Femur (tissue), 1 donor: ENCODE measurements around the gene EPHA6.
"Not testable (repeated sequence)": the region's sequence is repeated elsewhere in the genome, so short reads cannot be mapped to it uniquely, and the experiment has no call there.

ENCODE experiments used
- DNase-seq: peaks from one replicate; pipeline ENCODE4 v3.0.0-alpha.2; 2017

EPHA6 gene

DNA sequence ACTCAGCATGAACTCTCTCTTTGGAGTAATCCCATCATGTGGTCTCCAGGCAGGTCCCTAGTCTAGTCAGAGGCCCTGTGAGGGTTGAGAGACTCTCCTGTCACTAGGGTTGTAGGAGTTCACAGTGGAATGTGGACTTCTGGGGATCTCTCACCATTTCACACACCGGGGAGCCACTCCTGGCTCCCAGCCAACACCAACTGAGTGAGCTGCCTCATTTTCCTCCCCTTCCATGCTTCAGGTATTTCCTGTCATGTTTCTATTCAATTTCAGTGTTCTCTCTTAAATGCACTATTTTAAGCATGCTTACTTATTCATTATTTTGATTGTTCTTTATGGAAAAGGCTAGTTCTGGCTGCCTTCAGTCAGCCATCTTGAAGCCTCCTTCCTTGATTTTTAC lies 482.6 kb downstream of the EPHA6 start:
- no peak for DNase-seq

DNA sequence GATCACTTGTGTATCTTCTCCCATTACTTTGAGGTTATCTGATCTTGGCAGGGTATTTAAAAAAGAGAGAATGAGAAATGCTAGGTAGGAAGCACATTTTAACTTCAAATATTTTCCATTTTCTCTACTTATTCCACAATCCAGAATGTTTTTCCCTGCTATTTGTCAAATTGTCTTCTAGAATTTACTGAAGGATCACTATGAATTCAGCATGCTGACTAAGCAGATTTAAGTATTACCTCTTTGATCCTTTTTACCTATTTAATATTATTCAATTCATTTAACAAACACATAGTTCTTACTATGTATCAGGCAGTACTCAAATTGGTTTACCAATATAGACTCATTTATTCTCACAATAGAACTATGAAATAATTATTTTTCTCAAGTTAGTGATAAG lies 486.7 kb downstream of the EPHA6 start:
- DNase-seq, result no peak

DNA sequence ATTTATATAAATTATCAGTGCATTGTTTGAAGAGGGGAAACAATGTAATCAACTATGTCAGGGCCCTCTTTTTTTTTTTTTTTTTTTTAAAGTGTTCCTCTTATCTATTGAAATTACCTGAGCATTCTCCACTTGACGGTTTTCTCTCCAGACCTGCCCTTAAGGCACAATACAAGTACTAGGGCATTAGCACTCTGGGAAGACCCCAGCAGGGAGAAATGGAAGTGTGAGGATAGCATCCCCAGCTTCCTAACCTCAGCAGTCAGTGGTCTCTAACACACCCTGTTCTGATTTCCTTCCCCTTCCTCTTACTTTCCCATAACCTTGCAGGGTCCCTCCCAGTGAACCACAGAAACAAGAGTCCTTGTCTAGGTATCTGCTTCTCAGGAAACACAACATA lies 491.8 kb downstream of the EPHA6 start:
- no peak for DNase-seq

DNA sequence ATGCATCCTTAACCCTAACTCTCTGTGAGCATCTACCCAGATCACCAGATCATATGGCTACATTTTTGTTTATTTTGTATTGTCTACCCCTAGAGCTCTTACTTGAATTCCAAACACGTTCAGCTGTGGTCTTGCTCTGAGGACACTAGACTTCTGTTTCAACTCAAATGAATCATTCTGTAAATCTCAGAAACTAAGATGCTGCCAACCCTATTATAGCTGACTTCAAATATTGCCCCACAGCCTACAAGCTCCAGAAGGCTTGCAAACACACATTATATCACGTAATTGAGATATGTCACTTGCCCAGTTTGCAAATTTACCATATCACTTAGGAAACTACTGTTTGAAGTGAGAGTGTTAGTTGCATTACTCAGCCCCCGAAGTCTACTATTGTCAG lies 524.0 kb downstream of the EPHA6 start:
- DNase-seq, result no peak

DNA sequence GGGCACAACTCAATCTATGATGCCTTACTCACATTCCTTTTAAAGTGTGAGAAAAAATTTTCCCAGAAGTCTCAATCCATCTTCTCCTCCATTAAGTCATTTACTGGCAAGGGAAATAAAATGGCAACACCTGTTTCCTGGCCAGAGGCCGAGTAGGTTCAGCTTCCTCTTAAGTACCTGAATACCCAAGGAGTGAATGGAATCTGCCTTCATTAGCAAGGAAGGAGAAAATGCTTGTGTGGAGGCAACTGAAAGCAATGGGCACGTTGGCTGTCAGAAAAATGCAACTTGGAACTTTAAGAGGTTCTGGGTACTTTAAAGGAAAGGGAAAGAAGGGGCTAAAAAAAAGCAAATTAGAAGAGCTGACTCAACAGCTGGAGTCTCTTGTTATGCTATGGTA lies 526.5 kb downstream of the EPHA6 start:
- no peak for DNase-seq

DNA sequence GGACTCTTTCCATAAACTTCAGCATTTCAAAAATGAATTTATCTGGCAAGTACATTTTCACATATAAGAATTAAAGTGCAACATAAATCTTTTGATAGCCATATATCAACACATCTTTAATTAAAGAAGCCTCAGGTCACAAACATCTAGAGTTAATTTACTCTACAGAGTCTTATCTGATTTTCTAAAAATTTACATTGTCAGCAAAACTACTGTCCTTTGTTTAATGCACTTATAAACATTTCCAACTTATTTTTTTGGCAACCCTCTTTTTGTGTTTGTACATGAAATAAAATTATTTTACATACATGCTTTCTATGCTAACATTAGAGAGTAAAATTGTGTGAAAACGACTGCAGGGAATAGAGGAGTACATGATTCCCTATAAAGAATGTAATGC lies 533.4 kb downstream of the EPHA6 start:
- DNase-seq, result no peak

DNA sequence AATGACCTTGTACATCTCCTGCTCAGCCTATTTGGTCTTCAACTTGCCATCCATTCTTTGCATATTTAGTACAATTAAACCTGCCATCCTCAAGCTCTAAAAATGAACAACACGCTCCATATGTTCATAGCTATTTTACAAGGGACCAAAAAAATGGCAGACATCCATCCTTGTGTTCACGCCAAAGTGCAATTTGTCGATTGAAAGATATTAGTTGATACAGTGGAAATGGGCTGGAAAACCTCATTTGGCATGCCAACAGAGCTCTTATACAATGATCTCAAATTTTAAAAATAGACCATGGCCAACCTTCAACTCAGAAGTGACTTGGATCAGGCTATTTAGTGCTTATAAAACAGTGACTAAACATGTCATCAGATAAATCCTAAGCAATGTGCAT lies 536.6 kb downstream of the EPHA6 start:
- no peak for DNase-seq

DNA sequence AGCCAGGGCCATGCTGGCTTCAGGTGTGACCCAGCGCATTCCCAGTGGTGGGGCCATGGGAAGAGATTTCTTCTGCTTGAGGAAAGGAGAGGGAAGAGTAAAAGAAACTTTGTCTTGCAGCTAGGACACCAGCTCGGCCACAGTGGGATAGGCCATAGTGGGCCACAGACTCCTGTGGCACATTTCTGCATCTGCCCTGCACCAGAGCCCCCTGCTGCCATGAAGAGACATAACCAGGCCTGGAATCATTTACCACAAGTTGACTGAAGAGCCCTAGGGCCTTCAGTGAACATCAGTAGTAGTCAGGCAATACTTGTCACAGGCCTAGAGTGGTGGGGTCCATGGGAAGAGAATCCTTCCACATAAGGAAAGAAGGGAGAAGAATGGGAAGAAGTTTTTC lies 538.8 kb downstream of the EPHA6 start:
- DNase-seq, result no peak

DNA sequence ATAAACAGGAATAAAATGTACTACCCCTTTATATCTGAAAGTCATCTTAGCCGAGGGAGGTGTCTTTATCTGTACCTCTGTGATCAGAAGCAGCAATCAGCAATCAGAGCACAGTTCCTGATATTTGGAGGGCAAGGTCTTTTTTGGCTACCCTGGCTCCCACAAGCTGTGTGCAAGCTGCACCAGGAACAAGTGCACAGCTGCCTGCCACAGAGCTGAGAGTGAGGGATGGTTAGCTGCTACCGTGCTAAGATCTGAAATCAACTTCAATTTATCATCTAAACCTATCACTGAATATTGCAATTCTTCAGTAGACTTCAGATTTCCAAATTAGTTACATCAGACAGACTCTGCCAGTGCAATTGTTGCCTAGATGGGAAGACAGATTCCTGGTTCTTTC lies 545.6 kb downstream of the EPHA6 start:
- DNase-seq, result no peak

DNA sequence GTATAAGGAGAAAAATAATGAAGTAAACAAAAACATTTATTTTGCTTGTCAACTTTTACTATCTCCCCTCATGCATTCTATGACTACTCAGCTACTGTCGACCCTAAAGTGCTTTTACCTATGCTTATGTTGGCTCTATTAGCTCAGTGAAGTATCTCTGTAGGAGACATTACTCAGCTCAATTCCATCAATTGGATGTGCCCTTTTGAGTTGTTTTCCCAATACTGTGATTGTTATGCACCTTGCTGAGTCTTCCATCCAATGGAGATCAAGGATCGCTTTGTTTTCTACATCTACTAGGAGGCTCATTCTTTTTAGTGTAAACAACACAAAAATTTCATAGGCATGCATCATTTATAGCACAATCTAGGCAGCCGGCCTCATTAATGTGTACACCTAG lies 546.4 kb downstream of the EPHA6 start:
- DNase-seq, result no peak

DNA sequence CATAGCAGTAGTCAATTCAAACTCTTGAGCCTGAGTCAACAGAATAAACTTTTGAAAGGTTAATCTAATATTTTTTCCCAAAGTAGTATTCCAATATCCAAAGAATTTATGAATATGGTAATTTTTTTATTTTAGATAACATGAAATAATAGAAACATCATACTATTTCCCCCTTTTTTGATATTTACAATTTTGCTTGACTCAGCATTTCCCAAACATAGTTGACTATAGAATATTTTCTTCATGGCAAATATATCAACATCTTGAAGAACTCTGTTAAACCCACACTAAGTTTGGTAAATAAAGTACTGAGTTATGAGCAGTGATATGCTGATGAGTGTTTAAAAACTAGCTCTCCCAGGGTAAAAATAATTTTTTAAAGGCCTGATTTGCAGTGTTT lies 570.2 kb downstream of the EPHA6 start:
- DNase-seq, result no peak

DNA sequence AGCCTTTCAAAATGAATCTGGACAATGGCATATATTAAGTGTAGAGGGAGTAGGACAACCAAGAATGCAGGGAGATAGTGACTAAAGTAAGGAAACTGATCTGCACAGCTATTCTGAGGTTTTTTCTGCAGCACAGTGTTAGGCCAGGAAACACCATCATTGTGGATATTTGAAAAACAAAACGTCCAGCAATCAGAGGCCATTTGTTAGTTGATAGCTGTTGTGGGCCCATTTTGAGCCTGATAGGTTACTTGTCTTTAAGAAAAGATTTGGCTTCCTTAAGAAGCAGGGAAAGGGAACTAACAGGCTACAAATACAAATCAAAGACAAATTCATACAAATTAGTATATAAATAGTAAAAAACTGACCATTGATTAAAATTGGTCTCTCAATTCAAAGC lies 574.4 kb downstream of the EPHA6 start:
- no peak for DNase-seq

DNA sequence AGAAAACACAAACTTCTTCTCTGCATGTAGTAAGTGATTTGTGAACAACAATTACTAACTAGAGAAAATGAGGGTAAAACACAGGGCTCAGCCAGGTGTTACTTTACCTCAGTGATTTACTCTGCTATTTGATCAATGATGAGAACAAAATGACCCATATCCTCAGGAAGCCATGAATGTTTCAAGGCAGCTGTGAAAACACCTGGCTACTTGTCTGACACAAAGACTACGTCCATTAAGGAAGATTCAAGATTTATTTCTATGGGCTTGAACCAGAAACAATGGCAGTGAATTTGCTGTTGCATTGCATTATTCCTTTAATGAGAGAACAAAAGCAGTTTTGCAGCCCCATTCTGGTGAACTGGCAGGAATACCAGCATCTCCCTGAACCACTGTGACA lies 575.5 kb downstream of the EPHA6 start:
- no peak for DNase-seq

DNA sequence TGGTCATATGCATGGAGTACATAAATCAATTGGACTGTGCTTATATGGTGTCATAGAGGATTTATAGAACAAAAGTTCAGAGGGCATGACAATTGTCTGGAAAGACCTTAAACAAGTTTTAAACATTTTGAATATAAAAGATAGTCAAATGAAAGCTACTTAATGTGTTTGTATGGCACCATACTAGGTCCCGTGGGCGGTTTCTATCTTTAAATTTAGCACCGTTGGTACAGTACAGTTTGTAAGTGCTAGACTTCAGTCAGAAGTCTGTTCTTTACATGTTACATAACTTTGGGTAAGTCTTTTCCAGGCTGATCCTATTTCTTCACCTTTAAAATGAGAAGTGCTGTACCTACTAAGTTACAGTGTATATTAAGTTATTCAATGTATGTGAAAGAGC lies 576.8 kb downstream of the EPHA6 start:
- DNase-seq, result no peak

DNA sequence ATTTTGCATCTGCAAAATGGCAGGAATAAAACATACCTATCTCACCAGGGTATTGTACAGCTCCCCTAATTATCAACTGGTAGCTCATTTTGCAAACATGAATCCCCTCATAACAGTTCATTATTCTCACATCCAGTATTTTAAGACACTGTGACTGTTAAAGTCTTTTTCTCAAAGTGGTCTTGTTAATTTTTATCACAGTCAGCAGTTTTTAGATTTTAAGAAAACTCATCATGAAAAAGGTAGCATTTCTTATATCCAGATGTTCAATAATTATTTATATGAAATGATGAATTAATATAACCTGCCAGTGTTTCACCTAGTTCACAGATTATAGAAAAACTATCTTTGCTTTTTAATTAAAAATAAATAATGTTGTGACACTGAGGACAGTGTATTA lies 595.2 kb downstream of the EPHA6 start:
- no peak for DNase-seq

DNA sequence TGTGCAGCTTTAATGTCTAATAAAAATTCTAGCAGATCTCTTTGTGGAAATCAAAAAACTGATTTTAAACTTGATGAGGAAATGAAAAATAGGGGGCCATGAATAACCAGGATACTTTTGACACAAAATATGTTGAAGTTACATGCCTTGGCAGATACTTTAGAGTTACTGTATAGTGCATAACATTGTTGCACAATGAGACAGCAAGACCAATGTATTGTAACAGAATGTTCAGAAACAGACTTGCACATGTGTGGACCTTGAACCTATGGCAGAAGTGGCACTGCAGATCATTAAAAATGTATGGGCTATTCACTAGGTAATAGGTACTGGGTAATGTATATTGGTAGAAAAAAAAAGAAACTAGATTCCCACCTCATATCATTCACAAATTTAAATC lies 607.2 kb downstream of the EPHA6 start:
- DNase-seq, result no peak

DNA sequence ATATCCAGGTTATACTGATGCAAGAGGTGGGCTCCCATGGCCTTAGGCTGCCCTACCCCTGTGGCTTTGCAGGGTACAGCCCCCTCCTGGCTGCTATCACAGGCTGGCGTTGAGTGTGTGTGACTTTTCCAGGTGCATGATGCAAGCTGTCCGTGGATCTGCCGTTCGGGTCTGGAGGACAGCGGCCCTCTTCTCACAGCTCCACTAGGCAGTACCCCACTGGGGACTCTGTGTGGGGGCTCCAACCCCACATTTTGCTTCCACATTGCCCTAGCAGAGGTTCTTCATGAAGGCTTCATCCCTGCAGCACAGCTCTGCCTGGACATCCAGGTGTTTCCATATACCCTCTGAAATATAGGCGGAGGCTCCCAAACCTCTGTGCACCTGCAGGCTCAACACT lies 610.6 kb downstream of the EPHA6 start:
- no peak for DNase-seq

DNA sequence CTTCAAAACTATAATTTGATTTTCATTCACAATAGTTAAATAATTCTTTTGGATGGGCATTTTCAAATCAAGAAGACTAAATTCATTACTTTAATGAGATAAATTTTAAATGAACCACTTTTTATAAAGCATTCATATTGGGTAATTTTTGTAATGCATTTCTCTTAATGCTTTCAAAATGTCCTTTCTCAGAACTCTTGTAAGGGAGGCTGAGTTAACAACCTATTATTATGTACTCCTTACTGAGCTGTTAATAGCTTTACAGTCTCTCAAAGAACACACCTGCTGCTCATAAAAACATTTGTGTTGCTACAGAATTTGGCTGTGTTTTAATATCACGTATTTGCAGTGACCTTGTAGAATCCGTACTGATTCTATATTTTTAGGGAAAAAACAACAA lies 616.2 kb downstream of the EPHA6 start:
- no peak for DNase-seq

DNA sequence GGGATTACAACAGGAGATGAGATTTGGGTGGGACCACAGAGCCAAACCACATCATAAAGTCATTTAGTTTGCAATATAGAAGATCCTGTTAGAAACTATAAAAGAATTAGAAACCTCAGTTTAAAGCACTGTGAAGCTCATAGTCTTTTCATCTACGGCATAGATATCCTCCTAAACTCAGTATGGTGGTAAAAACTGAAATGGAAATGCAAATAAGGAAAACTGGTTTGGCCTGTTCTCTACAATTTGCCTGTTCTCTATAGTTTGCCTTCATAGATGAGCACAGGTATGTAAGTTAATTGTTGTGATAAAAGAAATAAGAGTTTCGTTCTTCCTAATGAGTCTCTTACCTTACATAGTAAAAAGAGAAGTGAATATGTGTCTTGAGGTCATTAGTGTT lies 618.5 kb downstream of the EPHA6 start:
- no peak for DNase-seq

DNA sequence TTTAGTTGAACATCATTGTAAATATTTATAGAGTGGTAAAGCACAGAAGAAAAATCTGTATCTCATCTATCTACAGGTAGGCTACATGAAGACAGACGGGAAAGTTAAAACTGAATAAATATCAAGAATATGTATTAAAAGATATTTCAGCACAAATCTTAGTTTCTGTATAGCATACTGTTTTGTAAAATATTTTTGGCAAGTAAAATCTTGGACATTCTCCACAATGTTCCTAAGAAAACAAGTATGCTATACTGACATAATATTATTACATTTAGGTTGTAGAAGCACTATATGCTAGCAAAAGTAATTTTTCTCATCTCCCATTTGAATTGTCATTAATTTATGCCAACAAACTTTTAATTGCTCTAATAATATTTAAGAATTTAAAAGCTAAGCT lies 623.7 kb downstream of the EPHA6 start:
- DNase-seq, result no peak

DNA sequence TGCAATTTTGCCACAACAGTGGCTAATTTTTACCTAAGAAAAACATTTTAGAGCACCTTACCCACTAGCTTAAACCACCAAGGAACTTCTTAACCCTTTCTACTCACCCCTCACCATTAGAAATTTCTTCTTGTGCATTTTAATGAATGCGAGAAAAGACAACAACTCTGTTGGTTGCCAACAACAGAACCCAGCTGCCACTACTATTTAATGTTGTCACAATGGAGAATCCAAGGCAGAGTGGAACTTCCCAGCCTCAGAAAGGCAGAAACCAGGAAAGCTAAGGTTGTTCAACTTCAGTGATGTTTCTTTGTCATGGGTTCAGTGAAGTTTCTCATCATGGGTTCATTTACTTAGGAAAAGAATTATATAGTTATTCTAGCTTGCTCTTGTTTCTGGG lies 625.0 kb downstream of the EPHA6 start:
- DNase-seq, result no peak

DNA sequence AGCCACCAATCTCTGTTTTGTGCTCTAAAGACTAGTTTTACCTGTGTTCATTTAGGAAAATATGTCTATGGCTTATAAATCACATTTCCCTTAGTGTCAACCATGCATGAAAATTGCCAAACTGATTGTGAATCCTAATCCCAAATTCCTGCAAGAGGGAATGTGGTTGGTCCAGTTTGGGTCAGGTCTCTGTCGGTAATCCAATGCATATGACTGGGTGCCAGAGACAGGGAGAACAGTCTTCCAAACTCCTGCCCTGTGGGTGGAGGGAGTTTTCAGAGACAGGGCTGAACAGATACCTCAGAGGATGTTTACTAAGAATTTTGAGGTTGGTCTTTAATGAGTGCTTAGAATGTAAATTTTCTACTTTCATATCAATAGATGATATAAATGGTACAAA lies 649.6 kb downstream of the EPHA6 start:
- no peak for DNase-seq

DNA sequence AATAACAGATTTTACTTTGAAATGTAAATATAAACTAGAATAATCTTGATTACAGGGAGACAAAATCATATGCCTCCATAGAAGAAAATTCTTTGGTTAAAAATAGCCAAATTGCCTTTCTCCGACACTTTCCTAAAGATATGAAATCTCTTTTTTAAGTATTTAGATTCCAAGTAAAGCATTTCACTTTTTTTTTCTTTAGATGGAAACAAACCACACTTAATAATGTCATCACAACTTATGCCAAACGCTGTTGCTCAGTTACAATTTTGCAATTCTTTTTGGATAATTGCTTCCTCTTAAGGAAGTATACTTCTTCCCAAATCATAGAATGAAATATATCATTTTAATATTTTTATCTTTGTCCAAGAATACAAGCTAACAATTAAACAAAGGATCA lies 656.1 kb downstream of the EPHA6 start:
- DNase-seq, result no peak

DNA sequence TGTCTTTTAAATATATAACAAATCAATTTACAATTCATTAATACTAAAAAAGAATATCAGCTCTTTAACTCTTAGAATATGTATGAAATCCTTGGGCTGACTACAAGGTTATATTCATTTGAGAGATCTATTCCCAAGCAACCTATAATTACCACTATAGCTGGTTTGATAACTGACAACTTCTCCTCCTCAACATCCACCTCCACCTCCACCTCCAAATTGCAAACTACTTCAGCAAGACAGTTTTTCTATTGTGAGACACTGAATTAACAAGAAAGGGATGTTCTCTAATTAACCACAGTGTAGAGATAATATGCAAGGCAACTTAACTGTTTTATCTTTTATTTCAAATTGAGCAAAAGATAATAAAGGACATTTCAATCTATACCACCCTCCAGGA lies 665.3 kb downstream of the EPHA6 start:
- DNase-seq, result no peak

DNA sequence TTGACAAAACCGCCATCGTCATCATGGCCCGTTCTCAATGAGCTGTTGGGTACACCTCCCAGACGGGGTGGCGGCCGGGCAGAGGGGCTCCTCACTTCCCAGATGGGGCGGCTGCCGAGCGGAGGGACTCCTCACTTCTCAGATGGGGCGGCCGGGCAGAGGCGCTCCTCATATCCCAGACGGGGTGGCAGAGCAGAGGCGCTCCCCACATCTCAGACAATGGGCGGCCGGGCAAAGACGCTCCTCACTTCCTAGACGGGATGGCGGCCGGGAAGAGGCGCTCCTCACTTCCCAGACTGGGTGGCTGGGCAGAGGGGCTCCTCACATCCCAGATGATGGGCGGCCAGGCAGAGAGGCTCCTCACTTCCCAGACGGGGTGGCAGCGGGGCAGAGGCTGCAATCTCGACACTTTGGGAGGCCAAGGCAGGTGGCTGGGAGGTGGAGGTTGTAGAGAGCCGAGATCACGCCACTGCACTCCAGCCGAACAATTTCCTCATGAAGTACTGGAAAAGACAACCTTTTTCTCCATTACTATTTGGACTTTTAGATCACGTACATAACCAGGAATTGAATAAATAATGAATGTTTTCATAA lies 666.4 kb downstream of the EPHA6 start:
- not testable (repeated sequence) for DNase-seq

DNA sequence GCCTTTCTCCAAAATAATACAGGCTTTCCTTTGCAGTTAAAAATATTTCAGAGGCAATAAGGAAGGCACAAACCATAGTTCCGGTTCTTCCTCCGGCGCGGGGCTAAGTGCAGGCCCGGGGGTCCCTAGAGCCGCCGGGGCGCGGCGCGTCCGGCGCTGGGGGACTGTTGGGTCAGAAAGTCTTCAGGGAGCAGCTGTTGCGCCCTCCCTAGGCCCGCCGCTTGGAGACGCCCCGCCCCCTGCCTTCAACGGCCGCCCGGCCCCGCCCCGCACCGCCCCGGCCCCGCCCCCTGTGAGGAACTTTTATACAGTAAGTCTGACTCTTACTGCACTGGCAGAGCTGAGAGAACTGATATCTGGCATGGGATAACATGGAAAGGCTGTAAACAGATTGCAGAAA lies 667.0 kb downstream of the EPHA6 start:
- DNase-seq, result no peak
